Adrenal gland (tissue), 5 donors: ENCODE results near the gene MUC12.

Source experiments
- CTCF ChIP-seq, 6 experiments: fragments of 450-650 bp in 4 of 6; fragments of 200-600 bp in 2 of 6; sonication (generic) in 1 of 6; IDR thresholded peaks; 1 replicate in 5 of 6; 2 replicates in 1 of 6; pipeline versions ENCODE4 v1.5.1 to v1.8.0; 2016 to 2021; ENCODE audit warnings: antibody characterized with exemption in 6 of 6, mild to moderate bottlenecking in 2 of 6, moderate library complexity in 1 of 6
- POLR2A ChIP-seq, 2 donors: fragments of 450-650 bp; IDR thresholded peaks; one replicate each; pipeline ENCODE4 v1.6.1; 2017; ENCODE audit warnings: antibody characterized with exemption in 2 of 2, mild to moderate bottlenecking in 2 of 2, moderate library complexity in 1 of 2
- donor health status: DM: no; HTN: no; CAD: no.

- no peak for TF ChIP-seq CTCF (IDR thresholded peaks at IDR 0.05)
- no peak for TF ChIP-seq POLR2A (IDR thresholded peaks at IDR 0.05)
Observed at GRCh38 chr7:100972002-100972347, 2.6 kb downstream of the MUC12 start.
